ENCODE measurements around the gene ARHGAP32.
A peak's percentile ranks its signal among the peaks of the same experiment; 100 is the strongest.

Gene ARHGAP32

DNA sequence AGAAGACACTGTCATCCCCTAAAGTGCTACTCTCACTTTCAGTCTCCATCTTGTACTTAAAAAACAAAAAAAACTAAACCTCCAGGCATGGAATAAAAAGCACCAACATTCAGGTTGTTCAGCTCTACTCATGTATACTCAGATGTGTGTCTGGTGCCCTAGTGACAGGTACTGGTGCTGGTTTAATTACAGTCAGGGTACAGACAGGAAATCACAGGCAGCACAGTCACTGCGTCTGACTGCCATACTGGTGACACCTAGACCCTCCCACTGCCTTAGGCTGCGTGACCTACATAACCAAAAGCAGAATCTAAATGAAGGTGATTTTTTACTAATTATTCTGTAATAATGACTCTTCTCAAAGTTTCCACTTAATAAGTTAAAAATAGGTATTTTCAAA is at the start of gene ARHGAP32:
TSS of gene ARHGAP32 (minus strand) at position 176 of the 400 bp plus-strand sequence. CDS start at position 49, 127 bp downstream.
- no peak for DNase-seq

DNA sequence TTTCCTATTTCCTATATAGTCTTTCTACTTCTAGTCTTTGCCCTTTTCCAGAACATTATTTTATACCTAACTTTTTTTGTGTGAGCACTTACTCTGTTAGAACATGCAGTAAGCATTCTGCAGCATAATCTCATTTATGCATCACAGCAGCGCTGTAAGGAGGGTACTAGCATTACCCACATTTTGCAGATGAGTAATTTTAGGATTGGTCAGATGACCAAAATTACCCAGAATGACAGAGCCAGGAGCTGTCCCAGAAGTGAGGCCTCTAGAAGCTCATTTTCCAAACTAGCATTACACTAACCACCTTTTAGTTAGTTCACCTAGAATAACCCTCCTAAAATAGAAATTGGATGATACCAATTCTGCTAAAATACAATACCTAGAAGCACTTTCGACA is 47.1 kb upstream of the ARHGAP32 start:
- DNase-seq = no peak

GRCh38 chr11:129237880-129238638 is 45.9 kb upstream of the ARHGAP32 start:
- DNase-seq = no peak

- DNase-seq = no peak
Observed at GRCh38 chr11:129237456-129237855, 45.3 kb upstream of the ARHGAP32 start.

DNA sequence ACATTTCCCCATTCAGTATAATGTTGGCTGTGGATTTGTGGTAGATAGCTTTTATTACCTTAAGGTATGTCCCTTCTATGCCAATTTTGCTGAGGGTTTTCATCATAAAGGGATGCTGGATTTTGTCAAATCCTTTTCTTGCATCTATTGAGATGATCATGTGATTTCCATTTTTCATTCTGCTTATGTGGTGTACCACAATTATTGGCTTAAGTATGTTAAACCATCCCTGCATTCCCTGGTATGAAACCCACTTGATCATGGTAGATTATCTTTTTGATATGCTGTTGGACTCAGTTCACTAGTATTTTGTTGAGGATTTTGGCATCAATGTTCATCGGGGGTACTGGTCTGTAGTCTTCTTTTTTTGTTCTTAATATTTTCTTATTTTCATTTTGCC is 44.7 kb upstream of the ARHGAP32 start:
- DNase-seq = no peak

DNA sequence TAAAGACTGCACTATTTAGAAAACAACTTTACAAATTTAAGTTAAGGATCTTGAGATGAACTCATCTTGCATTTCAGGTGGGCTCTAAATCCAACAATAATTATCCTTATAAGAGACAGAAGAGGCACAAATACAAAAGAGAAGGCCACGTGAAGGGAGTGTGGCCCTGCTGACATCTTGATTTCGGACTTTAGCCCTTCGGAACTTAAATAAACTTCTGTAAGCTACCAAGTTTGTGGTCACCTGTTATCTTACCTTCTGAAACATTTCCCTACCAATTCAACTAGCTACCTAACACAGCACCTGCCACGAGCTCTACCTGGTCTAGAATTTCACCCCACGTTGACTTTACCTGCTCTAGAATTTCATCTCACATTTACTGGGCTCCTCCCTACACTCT is 42.9 kb upstream of the ARHGAP32 start:
- no peak for DNase-seq

- DNase-seq = no peak
Observed at GRCh38 chr11:129230006-129230405, 37.9 kb upstream of the ARHGAP32 start.

DNA sequence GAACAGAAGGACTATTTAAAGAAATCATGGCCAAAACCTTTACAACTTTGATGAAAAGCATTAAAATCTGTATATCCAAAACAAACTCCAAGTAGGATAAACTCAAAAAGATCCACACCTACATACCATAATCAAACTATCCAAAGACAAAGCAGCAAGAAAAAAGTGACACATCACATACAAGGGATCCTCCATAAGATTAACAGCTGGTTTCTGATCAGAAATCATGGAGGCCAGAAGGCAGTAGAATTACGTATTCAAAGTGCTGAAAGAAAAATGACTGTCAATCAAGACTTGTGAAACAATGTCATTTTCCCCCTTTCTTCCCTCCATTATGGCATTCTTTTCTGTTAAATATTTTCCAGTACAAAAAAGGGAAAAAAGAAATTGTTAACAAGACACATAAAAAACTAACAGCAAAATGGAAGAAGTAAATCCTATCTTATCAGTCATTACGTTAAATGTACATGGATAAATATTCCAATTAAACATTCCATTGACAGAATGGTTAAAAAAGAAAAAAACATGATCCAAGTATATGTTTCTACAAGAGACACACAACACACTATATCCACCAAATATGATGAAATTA is 34.2 kb upstream of the ARHGAP32 start:
- no peak for DNase-seq

GRCh38 chr11:129225190-129225589 is 33.1 kb upstream of the ARHGAP32 start:
- no peak for DNase-seq

DNA sequence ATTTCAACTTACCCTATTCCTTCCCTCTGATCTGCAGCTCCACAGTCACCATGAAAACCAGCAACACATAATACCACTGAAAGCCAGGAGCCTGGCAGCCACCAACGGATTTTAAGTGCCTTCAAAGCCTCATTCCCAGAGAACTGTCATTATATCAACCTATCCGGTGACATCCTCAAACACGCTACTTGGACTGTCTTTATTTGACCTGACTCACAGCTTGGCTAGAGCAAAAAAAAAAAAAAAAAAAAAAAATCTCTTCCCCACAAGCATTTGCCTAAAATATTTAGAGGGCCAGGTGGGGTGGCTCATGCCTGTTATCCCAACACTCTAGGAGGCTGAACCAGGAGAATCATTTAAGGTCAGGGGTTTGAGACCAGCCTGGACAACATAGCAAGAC is 32.4 kb upstream of the ARHGAP32 start:
- peak in 1 of 2 experiments; percentile 34 for DNase-seq

DNA sequence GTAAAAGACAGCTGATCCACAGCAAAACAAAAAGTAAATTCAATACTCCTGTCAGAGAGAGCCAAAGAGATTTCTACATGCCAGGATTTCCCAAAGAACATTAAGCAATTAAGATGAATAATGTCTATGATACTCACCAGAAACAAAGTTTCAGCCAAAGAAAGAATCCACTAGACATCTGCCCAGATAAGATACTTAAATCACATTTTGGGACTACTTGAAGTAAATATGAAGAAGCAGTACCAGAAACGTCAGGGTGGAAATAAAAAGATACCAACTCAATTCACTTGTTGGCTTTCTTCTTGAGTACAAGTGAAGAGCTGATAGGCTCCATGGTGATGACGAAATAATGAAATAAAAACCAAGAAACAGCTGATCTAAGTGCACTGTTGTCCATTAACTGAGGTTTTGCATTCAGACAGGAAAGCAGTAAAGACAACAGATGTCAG is 31.6 kb upstream of the ARHGAP32 start:
- peak; percentile 15 to 36 for DNase-seq

GRCh38 chr11:129223260-129223659 is 31.1 kb upstream of the ARHGAP32 start:
- no peak for DNase-seq

- DNase-seq = no peak
Observed at GRCh38 chr11:129222158-129222557, 30.0 kb upstream of the ARHGAP32 start.

DNA sequence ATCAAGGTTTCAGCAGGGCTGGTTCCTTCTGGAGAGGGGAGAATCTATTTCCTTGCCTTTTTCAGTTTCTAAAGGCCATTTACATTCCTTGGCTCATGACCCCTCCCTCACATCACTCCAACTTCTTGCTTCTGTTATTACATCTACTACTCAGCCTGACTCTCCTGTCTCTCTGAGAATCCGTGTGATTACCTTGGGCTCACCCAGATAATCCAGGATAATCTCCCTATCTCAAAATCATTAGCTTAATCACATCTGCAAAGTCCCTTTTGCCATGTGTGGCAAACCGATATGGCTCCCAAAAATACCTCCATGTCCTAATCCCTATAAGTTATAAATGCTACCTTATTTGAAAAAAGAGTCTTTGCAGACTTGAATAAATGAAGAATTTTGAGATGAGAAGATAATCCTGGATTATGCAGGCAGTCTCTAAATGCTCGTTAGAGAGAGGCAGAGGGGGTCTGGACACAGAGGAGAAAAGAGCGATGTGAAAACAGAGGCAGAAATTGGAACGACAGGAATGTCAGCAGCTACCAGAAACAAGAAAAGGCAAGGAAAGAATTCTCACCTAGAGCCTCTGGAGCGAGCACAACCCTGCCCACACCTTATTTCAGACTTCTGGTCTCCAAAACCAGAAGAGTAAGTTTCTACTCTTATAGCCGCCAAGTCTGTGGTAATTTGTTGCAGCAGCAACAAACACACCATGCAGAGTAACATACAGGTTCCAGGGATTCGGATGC is 23.6 kb upstream of the ARHGAP32 start:
- no peak for DNase-seq

- no peak for DNase-seq
Observed at GRCh38 chr11:129214710-129215295, 22.7 kb upstream of the ARHGAP32 start.

DNA sequence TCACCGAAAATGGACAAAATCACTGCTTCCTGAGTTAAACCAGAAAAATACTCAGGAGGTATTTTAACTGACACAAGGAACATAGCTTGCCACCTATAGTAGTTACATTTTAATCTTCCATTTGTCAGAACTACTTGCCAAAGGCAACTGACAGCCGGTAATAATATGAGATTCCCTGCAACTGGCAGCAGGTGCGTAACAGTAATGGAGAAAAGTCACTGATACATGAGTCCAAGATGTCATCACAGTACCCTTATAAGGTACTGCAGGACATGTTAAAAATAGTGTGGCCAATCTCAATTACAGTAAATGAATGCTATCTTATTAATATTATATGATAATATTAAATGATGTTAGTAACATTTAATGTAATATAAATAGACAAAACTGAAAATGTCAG is 21.1 kb upstream of the ARHGAP32 start:
- no peak for DNase-seq

- no peak for DNase-seq
Observed at GRCh38 chr11:129211397-129211796, 19.3 kb upstream of the ARHGAP32 start.

GRCh38 chr11:129210831-129211181 is 18.7 kb upstream of the ARHGAP32 start:
- DNase-seq = no peak

DNA sequence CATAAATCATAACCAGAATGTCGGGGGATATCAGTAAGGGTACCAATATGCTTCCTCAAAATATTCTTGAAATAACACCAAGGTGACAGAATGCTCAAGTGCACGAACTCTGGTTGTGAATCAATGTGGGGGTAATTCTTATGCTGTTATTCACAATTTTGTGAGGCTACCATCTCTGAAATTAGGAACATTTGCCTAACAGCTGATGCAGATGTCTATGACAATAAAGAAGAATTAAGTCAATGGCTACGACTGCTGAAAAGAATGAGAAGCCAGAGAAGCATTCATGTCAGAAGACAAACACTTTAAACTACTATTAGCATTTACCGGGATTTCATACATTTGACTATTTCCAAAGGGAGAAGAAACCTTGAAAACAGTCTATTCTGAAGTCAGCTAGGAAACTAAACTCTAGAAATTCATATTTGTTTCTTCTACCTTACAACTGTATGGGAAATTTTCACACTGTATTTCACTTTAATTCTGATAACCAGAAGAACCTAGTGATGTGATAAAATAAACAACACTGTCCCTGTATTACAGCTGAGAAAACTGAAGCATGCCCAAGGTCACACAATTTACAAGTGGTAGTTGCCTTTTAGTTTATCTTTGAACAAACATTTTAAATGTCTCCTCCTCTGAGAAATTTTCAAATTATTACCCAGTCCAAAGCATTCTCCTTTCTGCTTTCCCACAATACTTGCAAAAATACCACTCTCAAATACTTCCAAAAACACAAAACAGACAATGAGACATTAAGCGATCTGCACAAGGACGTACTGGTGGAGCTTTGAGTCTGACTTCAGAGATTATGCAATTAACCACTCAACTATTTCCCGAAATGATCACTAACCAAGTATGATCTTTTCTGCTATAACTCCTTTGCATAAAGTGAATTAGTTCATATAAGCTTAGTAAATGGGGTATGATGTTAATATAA is 18.0 kb upstream of the ARHGAP32 start:
- no peak for DNase-seq

DNA sequence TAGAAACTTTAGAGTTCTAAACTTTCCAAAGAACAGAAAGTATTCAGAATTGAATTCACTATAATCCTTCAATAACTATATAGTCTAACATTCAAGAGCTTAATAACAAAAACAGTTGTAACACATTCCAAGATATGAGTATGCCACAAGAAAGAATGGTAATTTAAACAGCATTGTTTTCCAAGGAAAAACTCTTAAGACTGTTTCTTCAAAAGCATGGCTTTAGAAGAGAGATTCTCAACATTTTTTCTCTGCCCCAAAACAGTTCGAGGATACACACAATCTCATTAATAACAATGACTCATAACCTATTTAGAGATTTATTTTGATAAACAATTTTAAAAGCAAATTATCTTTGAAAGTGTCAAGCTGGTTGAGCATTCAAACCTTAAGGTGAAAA is 16.7 kb upstream of the ARHGAP32 start:
- DNase-seq = no peak

DNA sequence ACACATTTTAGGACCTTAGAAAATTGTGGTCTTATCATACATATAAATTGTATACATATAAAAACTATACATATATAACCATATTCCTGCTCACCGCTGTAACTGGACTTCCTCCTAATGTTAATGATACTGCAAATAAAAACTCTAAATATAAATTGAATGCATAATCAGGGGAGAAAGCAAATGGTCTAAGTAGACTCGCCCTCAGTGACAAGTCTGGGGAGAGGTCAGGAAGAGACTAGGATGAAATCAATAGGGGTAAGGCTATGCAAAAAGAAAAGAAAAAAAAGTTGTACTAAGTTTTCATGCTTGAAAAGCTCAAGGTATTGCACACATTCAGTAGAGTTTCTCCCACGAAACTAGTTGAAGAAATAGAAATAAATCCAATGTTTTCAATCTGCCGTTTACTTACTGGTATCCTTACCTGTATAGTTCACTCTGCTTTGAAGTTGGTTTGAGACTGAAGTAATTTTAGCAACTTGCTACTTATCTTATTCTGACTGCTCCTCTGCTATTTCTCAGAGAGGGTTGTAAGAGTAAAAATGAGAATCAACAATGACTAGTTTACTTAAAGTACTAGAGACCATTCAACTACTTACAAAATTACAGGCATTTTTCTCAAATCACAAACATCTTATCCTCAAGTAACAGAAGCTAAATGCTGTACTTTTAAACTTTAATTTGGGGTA is 12.2 kb upstream of the ARHGAP32 start:
- no peak for DNase-seq

GRCh38 chr11:129202646-129203045 is 10.5 kb upstream of the ARHGAP32 start:
- DNase-seq = no peak
